Right hindlimb (tissue), 1 donor: ENCODE measurements around the gene ANKRD1.
A peak's percentile ranks its signal among the peaks of the same experiment; 100 is the strongest.
"Not testable (repeated sequence)": the region's sequence is repeated elsewhere in the genome, so short reads cannot be mapped to it uniquely, and the experiment has no call there.

Experiments
- DNase-seq: peaks from one replicate; pipeline ENCODE4 v3.0.0-alpha.2; 2018

The ANKRD1 gene

GRCh38 chr10:90911133-90912051 lies 9.5 kb downstream of the ANKRD1 start:
- peak; percentile 67 for DNase-seq

- no peak for DNase-seq
Observed at GRCh38 chr10:90906596-90906995, 14.3 kb downstream of the ANKRD1 start.

- no peak for DNase-seq
Observed at GRCh38 chr10:90905925-90906324, 15.0 kb downstream of the ANKRD1 start.

GRCh38 chr10:90896916-90897315 lies 24.0 kb downstream of the ANKRD1 start:
- DNase-seq: not testable (repeated sequence)

GRCh38 chr10:90893190-90893589 lies 27.7 kb downstream of the ANKRD1 start:
- DNase-seq: no peak

- no peak for DNase-seq
Observed at GRCh38 chr10:90890347-90890746, 30.5 kb downstream of the ANKRD1 start.

- DNase-seq: no peak
Observed at GRCh38 chr10:90889636-90890035, 31.3 kb downstream of the ANKRD1 start.

- no peak for DNase-seq
Observed at GRCh38 chr10:90888387-90888786, 32.5 kb downstream of the ANKRD1 start.

- DNase-seq: no peak
Observed at GRCh38 chr10:90887555-90887954, 33.3 kb downstream of the ANKRD1 start.

- DNase-seq: no peak
Observed at GRCh38 chr10:90885176-90885575, 35.7 kb downstream of the ANKRD1 start.

GRCh38 chr10:90884431-90884830 lies 36.5 kb downstream of the ANKRD1 start:
- peak; percentile 30 for DNase-seq

- not testable (repeated sequence) for DNase-seq
Observed at GRCh38 chr10:90880059-90880719, 40.7 kb downstream of the ANKRD1 start.

- no peak for DNase-seq
Observed at GRCh38 chr10:90879062-90879461, 41.8 kb downstream of the ANKRD1 start.

GRCh38 chr10:90872648-90873020 lies 48.3 kb downstream of the ANKRD1 start:
- DNase-seq: no peak

- DNase-seq: peak; percentile 91
Observed at GRCh38 chr10:90871766-90872647, 48.9 kb downstream of the ANKRD1 start, which contains the start of gene RPP30. RPP30 (plus strand) TSS chr10:90871974; CDS start chr10:90871987, 13 bp downstream.

- DNase-seq: peak; percentile 74
Observed at GRCh38 chr10:90871279-90871765, 49.6 kb downstream of the ANKRD1 start.

- no peak for DNase-seq
Observed at GRCh38 chr10:90866050-90866598, 54.8 kb downstream of the ANKRD1 start.

- DNase-seq: no peak
Observed at GRCh38 chr10:90865401-90865800, 55.5 kb downstream of the ANKRD1 start.

GRCh38 chr10:90862908-90863514 lies 57.9 kb downstream of the ANKRD1 start:
- no peak for DNase-seq
